CD4-positive, alpha-beta T cell treated with Interferon gamma for 1 hour (primary cell): ENCODE data around the gene ATP5PF.
"Not testable (repeated sequence)": the region's sequence is repeated elsewhere in the genome, so short reads cannot be mapped to it uniquely, and the experiment has no call there.

Experiments used
- DNase-seq: peaks from one replicate; pipeline ENCODE4 v3.0.0-alpha.2; 2020

Gene ATP5PF, protein sequence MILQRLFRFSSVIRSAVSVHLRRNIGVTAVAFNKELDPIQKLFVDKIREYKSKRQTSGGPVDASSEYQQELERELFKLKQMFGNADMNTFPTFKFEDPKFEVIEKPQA

GRCh38 chr21:25734904-25735645, at the start of gene ATP5PF, which contains the start of gene GABPA:
Gene ATP5PF, minus strand, starts transcription at chr21:25734904. Its CDS starts 5,110 bp downstream, at chr21:25729794.
Gene GABPA, plus strand, starts transcription at chr21:25734972. Its CDS starts 6,627 bp downstream, at chr21:25741599.
- peak; percentile 98 for DNase-seq

DNA sequence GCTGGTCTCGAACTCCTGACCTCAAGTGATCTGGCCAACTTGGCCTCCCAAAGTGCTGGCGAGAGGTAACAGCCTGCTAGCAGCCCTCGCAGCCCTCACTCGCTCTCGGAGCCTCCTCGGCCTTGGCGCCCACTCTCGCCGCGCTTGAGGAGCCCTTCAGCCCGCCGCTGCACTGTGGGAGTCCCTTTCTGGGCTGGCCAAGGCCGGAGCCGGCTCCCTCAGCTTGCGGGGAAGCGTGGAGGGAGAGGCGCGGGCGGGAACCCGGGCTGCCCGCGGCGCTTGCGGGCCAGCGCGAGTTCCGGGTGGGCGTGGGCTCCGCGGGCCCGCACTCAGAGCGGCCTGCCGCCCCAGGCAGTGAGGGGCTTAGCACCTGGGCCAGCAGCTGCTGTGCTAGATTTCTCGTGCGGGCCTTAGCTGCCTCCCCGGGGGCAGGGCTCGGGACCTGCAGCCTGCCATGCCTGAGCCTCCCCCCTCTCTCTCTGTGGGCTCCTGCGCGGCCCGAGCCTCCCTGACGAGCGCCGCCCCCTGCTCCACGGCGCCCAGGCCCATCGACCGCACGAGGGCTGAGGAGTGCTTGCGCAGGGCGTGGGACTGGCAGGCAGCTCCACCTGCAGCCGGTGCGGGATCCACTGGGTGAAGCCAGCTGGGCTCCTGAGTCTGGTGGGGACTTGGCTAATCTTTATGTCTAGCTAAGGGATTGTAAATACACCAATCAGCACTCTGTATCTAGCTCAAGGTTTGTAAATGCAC, 43.6 kb upstream of the ATP5PF start:
- not testable (repeated sequence) for DNase-seq

DNA sequence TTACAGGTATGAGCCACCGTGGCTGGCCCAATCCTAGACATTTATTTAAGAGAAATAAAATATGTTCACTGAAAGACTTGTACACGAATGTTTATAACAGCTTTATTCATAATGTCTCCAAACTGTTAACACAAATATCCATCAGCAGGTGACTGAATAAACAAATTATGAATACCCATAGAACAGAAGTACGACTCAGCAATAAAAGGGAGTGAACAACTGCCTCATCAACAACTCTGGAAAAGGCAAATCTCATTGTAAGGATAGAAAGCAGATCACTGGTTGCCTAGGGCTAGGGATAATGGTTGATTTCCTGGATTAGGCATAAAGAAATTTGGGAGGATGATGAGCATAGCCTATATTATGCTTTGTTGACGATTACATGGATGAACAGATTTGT, 41.7 kb upstream of the ATP5PF start:
- DNase-seq = no peak

DNA sequence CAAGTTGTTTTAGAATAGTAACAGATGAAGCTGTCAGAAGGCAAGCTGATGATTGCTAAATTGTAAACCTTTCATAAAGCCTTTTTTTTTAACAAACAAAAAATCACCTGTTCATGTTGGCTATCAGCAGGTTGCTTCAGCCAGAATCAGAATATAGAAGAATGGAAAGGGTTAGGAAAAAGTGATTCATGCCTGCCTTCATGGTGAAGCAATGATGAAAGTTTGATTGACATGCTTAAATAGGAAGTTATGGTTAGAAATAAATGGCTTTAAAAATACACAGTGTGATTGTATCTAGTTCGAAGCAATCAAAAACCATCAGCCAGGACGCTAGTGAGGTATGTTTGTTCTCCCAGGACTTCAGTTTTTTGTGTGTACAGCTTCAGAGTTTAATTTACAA, 38.0 kb upstream of the ATP5PF start:
- no peak for DNase-seq

DNA sequence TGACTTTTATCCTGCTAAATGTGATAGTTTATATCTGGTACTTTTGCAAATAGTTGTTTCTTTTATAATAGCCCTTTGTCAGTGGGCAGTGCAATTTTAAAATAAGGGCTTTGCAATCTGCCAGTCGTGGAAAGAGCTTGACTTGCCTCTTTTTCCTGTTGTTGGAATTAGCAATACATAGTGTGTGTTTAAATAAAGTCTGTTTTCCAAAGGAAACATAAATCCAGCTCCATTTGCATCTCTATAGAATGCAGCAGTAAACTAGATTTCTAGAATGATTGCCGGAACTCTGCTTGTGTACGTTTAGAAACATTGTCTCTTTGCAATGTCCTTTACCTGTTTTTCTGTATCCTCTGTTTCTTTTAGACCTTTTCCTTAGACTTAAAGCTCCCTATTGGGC, 33.2 kb upstream of the ATP5PF start:
- DNase-seq = no peak

DNA sequence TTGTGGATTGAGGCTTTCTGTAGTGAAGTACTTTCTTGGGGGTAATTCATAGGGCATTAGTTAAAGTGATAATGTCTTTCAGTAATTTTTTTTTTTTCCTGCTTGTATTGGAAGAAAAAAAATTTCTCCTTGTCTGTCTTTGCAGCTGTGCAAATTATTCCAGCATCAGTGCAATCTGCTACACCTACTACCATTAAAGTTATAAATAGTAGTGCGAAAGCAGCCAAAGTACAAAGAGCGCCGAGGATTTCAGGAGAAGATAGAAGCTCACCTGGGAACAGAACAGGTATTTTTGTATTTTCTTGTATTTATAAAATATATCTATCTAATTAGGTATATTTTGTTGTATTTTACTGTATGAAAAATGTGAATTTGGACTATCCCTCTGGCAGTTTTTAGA, 29.4 kb upstream of the ATP5PF start:
- DNase-seq = no peak

- DNase-seq = no peak
Measured at GRCh38 chr21:25760677-25761076, 26.0 kb upstream of the ATP5PF start.

GRCh38 chr21:25760061-25760460, 25.4 kb upstream of the ATP5PF start:
- DNase-seq = no peak

DNA sequence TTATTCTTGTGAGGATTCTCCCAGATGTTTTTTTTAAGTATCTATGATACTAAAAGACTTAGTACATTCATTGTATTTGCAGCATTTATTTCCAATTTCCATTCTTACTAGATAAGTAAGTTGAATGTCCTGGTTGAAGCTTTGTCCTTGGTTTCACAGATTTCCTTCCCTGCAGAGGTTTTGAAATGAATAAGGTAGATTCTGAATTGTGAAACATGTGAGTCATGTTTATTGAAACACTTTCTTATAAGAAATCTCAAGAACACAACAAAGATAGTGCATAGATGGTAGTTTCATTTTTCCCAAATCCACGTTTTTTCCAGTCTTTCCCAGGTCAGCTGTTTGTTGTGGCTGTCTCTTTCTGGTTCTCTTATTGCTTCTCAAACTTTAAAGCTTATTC, 24.9 kb upstream of the ATP5PF start:
- DNase-seq = no peak

- no peak for DNase-seq
Measured at GRCh38 chr21:25757531-25757930, 22.8 kb upstream of the ATP5PF start.

DNA sequence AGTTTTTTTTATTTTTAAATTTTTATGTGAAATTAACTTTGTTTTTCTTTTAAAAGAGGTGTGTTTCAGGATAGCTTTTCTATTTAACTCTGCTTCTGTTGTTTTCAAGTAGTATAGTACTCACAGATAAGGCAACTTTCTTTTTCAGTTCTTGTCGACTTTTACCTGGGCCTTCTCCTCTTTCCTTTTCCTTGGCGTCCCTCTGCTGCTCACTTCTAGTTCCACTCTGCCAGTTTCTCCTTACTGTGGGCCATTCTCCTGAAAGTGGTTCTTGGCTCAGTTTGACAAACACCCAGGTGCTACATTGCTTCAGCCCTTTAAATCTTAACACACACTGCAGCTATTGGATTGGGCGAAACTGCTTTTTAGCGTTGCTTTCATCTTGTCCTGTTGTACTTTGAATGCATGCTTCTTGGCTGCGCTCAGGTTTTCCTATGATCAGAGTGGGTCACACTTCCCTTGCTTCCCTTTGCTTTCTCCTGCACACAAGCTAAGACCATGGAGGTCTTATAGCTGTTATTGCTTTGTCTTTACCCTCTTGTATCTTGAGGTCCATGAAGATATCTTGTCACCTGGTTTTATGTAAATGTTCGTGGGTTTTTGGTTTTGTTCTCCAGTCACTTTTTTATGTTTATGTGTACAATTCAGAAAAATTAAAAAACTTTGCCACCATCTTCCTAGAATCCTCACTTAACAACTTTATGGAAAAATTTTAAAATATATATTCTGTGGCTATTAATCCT, 21.7 kb upstream of the ATP5PF start:
- DNase-seq = no peak

DNA sequence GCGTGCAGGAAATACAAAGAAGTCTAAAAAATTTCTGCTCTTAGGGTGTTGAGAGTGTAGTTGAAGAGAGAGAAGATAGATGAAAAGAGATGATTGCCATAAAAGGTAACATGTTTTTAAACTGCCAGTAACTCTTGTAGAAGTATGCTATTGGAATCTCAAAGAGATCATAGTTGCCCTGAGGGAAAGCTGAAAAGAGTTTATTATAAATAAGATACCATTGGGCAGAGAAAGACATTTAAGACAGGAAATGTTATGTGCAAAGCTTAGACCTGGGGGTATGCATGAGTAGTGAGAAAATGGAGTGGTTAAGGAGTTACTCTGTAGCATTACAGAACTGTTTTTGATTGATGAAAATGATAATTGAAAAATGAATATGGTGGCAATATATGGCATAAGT, 17.7 kb upstream of the ATP5PF start:
- DNase-seq = no peak

- DNase-seq = no peak
Measured at GRCh38 chr21:25750085-25750484, 15.4 kb upstream of the ATP5PF start.

GRCh38 chr21:25744854-25745253, 10.2 kb upstream of the ATP5PF start:
- no peak for DNase-seq

DNA sequence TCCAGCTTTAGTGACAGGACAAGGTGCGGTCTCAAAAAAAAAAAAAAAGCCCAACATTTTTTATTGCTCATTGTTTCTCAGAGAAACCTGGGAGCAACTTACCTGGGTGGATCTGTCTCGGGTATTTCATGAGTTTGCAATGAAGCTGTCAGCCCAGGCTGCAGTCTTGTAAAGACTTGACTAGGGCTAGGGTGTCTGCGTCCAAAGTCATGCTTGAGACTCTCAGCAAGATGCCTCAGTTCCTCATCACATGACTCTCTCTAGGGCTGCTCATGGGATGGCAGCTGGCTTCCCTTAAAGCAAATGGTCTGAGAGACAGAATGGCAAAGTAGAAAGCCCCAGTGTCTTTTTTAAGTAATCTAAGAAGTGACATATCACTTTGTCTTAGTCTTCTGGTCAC, 8.2 kb upstream of the ATP5PF start:
- no peak for DNase-seq

GRCh38 chr21:25737421-25737820, 2.7 kb upstream of the ATP5PF start:
- no peak for DNase-seq

GRCh38 chr21:25735646-25736597, 1.2 kb upstream of the ATP5PF start:
- DNase-seq = peak; percentile 67

GRCh38 chr21:25734654-25734903, 125 bp downstream of the ATP5PF start:
- no peak for DNase-seq

GRCh38 chr21:25733859-25734653, 648 bp downstream of the ATP5PF start:
- no peak for DNase-seq

DNA sequence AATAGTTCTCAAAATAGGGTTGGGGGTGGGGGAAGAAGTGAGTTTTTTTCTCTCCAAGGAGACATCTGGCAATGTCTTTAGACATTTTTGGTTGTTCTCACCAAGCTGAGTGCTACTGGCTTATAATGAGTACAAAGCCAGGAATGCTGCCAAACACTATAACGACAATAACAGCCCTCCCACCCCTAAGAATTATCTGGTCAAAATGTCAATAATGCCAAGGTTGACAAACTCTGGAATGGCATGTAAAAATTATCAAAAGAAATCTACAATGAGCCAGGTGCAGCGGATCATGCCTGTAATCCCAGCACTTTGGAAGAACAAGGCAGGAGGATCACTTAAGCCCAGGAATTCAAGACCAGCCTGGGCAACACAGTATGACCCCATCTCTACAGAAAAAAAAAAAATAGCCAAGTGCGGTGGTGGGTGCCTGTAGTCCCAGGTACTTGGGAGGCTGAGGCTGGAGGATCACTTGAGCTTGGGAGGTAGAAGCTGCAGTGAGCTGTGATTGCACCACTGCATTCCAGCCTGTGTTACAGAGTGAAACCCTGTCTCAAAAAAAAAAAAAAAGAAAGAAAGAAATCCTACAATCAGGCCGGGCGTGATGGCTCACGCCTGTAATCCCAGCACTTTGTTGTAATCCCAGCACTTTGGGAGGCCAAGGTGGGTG, 2.5 kb downstream of the ATP5PF start:
- no peak for DNase-seq

- DNase-seq = no peak
Measured at GRCh38 chr21:25722631-25723030, 12.1 kb downstream of the ATP5PF start.
